NK-92 (cell line): ENCODE results near the gene NFYC.

Source experiments
- DNase-seq: peaks from one replicate; lab custom pipeline; 2025; ENCODE audit not compliant: unreplicated experiment; lab: John Stamatoyannopoulos, UW

The NFYC gene

GRCh38 chr1:40777224-40777970, 85.9 kb downstream of the NFYC start:
- DNase-seq: no peak

- DNase-seq: no peak
Observed at GRCh38 chr1:40780678-40781607, 89.4 kb downstream of the NFYC start.

DNA sequence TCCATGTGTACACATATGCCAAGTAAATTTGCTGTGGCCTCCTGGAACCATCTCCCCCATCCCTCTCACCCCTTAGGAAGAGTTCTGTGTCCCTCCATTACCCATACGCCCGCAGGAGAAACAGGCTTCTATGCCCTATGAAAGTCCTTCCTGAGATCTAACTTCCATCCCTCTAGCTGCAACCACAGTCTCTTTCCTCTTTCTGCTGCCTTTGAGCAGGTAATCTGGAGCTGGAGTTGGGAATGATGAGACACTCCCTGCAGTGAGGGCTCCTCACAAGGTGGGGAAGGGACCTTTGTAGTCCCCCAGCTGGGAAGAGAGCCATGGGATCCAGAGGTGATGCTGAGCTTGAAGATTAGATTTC, 90.1 kb downstream of the NFYC start:
- no peak for DNase-seq

- no peak for DNase-seq
Observed at GRCh38 chr1:40782371-40782956, 91.0 kb downstream of the NFYC start.

- DNase-seq: no peak
Observed at GRCh38 chr1:40783001-40783905, 91.7 kb downstream of the NFYC start, which contains the start of gene KCNQ4. TSS of gene KCNQ4 (plus strand) at chr1:40783787. CDS start at chr1:40784094, 307 bp downstream.

DNA sequence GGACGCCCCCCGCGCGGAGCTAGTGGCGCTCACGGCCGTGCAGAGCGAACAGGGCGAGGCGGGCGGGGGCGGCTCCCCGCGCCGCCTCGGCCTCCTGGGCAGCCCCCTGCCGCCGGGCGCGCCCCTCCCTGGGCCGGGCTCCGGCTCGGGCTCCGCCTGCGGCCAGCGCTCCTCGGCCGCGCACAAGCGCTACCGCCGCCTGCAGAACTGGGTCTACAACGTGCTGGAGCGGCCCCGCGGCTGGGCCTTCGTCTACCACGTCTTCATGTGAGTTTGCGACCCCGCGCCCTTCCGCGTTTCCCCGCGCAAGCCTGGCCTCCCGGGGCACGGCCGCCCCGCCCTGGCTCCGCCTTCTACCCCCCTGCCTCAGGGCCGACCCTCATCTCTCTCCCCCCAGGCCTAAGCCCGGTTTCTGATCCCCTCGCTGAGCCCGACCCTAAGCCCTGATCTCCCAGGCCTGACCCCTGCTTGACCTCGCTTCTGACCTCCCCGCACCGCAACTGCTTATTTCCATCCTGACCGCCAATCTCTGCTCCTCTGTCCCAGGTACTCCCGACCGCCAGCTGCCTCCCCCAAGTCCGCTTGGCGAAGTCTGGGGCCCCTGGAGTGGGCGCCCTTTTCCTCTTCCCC, 92.8 kb downstream of the NFYC start:
- no peak for DNase-seq

- no peak for DNase-seq
Observed at GRCh38 chr1:40784771-40785151, 93.3 kb downstream of the NFYC start.

GRCh38 chr1:40785446-40785845, 93.9 kb downstream of the NFYC start:
- no peak for DNase-seq

GRCh38 chr1:40786171-40786994, 94.9 kb downstream of the NFYC start:
- DNase-seq: no peak

DNA sequence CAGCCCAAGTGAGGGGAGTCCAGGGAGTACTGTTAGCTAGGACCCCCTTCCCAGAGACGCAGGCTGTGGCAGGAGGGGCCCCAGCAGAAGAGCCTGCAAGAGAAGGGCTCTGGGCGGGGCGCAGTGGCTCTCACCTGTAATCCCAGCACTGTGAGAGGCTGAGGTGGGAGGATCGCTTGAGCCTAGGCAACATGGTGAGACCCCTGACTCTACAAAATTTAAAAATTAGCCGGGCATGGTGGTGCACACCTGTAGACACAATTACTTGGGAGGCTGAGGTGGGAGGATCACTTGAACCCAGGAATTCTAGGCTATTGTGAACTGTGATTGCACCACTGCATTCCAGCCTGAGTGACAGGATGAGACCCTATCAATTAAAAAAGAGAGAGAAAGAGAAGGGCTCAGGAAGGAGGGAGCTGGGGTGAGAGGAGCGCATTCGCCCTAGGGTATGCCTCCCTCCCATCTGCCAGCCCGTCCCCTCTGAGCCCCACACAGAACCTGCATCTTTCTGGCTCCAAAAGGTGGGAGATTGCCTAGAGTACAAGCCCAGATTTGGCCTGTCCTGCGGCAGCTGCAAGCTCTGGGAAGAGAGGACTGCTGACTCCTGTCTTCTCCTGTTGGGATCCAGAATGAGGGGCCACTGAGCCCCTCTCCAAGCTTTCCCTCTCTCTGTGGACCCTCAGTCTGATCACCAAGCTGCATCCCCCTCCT, 95.6 kb downstream of the NFYC start:
- DNase-seq: no peak

- DNase-seq: no peak
Observed at GRCh38 chr1:40787737-40788560, 96.4 kb downstream of the NFYC start.

DNA sequence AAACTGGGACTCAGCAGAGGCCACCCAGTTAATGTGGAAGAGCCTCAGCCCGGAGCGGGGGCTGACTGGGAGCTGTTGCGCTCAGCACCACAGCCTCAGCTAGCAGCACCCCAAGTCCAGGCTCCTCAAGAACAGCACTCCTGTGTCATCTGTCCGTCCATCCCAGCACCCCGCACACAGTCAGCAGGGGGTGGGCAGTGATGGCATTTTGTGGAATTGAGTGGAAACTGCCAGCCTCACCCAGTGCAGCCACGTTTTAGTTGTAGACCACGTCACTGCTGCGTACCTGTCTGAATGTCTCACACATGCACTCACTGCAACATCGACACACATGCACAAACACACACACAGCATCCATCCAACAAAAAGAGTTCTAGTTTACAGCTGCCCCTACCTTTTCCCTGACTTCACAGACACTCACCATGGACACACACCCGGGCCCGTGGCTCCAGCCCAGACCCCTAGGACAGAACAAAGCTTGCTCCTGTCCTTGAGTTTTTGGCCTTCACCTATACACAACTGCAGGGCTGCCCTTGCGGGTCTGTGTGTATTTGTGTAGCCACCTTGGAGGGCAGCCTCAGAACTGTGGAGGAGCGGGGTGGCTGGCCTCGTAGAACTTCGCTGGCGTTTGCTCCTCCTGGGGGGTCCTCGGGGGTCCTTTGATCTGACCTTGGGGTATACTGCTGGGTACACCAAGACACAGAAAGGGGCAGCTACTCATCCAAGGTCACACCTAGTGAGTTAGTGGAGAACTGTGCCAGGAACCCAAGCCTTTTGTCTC, 97.2 kb downstream of the NFYC start:
- no peak for DNase-seq

DNA sequence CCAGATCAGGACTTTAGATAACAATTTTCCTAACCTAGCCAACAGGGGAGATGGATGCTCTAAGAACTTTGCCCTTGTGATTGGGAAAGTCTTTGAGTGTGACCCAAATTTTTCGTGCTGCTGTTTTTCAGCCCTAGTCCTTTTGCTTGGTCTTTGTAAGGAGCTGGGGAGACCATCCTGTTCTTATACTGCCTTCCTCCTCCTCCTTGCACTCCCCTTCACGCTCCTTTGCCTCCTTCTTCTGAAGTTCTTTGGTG, 97.8 kb downstream of the NFYC start:
- no peak for DNase-seq

GRCh38 chr1:40789661-40790430, 98.3 kb downstream of the NFYC start:
- no peak for DNase-seq

DNA sequence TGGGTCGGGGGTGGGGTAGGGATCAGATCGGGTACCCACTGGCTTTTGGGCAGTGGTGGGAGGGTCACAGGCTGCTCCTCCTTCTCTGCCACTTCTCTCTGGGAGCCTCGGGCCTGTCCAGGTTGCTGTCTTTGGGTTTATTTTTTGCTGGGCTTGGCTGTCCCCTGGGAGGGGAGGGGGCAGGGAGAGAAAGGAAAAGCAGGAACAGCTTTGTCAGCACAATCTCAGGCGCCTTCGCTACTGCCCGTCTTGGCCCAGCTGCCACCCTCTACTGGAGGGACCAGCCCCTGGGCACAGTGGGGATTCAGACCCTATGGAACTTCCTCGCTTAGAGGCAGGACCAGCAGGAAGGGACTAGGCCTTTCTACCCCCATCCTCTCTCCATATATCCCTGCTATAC, 100.5 kb downstream of the NFYC start:
- no peak for DNase-seq

- DNase-seq: no peak
Observed at GRCh38 chr1:40793617-40794016, 102.1 kb downstream of the NFYC start.

GRCh38 chr1:40794048-40794447, 102.5 kb downstream of the NFYC start:
- no peak for DNase-seq
